Heart left ventricle (tissue), 13 donors: ENCODE data around the gene ATF7.

Experiments used
- CTCF ChIP-seq, 12 donors: fragments of 200-600 bp; sonication (generic) in 4 of 12; IDR thresholded peaks; one replicate each; pipeline versions ENCODE4 v1.5.0 to v1.8.0; 2018 to 2022; ENCODE audit warnings: antibody characterized with exemption in 12 of 12, mild to moderate bottlenecking in 5 of 12
- POLR2A ChIP-seq, 2 donors: fragments of 450-650 bp; IDR thresholded peaks; one replicate each; pipeline ENCODE4 v1.6.1; 2017; ENCODE audit warnings: antibody characterized with exemption in 2 of 2, mild to moderate bottlenecking in 2 of 2, moderate library complexity in 2 of 2
- donor health status: ischemic (EF 13 %, LVEDD 7.1; RV severe dilation, severe dysfunction).
- donor health status: DM: no; HTN: yes; CAD: no.
- donor health status: DM: no; HTN: no; CAD: no.
- donor health status: ischemic (EF 25% LVEDD 6.9; RV normal size, moderate dysfunction).
- donor health status: ischemic (EF 25% LVEDD 5.7; RV mildly dilated, moderate dysfunction).
- donor health status: ischemic (EF 35%, LVEDD 5.7; RV mildly dilated, moderate dysfunction).
- donor health status: nonischemic (EF 11% LVEDD 7.7; RV severe dilation, severe dysfunction).
- donor health status: DM: yes; HTN: yes; CAD: no.
- donor health status: PGD.
- donor health status: ischemic (EF 29% LVEDD 5.4; RV normal size, mild dysfunction).
- donor health status: nonischemic (EF 23%, LVEDD 6.1; RV moderate dilation, normal function).

DNA sequence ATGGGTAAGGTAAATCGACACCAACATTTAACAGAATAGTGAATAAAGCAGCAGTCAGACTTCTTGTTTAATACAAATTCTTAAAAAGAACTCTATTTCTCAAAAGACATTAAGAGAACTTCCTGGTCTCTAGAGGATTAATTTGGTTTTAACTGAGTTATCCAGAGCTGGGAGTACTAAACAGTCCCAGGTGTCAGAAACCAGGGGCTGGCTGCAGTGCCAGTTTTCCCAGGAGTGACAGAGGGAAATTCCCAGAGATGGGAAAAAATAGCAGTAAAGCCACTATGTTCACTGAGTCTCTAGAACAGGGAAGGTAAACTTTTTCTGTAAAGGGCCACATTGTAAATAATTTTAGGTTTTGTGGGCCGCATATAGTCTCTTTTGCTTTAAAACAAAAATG lies 40.9 kb upstream of the ATF7 start:
- TF ChIP-seq CTCF (IDR thresholded peaks at IDR 0.05) (no peak), POLR2A (IDR thresholded peaks at IDR 0.05) (no peak)
